Uterus (tissue), 4 donors: ENCODE results near the gene SPRR2G. TPM values are rescaled to one million over a fixed set of nuclear protein-coding genes. Genes with fewer than 3 reads are reported as not detected.
"Not testable (repeated sequence)": the region's sequence is repeated elsewhere in the genome, so short reads cannot be mapped to it uniquely, and the experiment has no call there.

Source experiments
- DNase-seq, 2 donors: peaks; one replicate each; pipeline ENCODE4 v3.0.0-alpha.2; 2019 to 2020
- H3K27ac ChIP-seq, 2 donors: fragments of 200-600 bp; sonication (generic); 1 replicate in 1 of 2; 2 replicates in 1 of 2; pipeline ENCODE4 v1.5.1; 2016 to 2018
- H3K27me3 ChIP-seq, 2 donors: fragments of 200-600 bp; sonication (generic); one replicate each; pipeline ENCODE4 v1.5.1; 2018 to 2019; ENCODE audit warnings: control low read depth in 1 of 2
- H3K36me3 ChIP-seq, 2 donors: fragments of 200-600 bp; sonication (generic); one replicate each; pipeline ENCODE4 v1.5.1; 2019; ENCODE audit warnings: control low read depth in 1 of 2
- H3K4me1 ChIP-seq, 2 donors: fragments of 200-600 bp; sonication (generic); one replicate each; pipeline ENCODE4 v1.5.1; 2018 to 2019; ENCODE audit warnings: control low read depth in 1 of 2
- H3K4me3 ChIP-seq, 2 donors: fragments of 200-600 bp; sonication (generic); 1 replicate in 1 of 2; 2 replicates in 1 of 2; pipeline ENCODE4 v1.5.1; 2018 to 2019; ENCODE audit warnings: mild to moderate bottlenecking in 1 of 2
- H3K9me3 ChIP-seq, 2 donors: fragments of 200-600 bp; sonication (generic); one replicate each; pipeline ENCODE4 v1.5.1; 2019; ENCODE audit warnings: control low read depth in 1 of 2
- CTCF ChIP-seq, 4 experiments: fragments of 200-600 bp in 2 of 4; fragments of 450-650 bp in 2 of 4; sonication (generic) in 2 of 4; IDR thresholded peaks; one replicate each; pipeline ENCODE4 v1.5.1; 2016 to 2019; ENCODE audit warnings: antibody characterized with exemption in 4 of 4, mild to moderate bottlenecking in 2 of 4, moderate library complexity in 1 of 4
- POLR2A ChIP-seq, 2 donors: fragments of 450-650 bp; IDR thresholded peaks; one replicate each; pipeline ENCODE4 v1.6.1; 2016; ENCODE audit warnings: antibody characterized with exemption in 2 of 2, mild to moderate bottlenecking in 1 of 2, moderate library complexity in 1 of 2
- intact Hi-C: fragments of 100-400 bp; cut with DNase I; formaldehyde crosslinking; loops from one replicate; pipeline ENCODE4 v1.15.1; 2023; ENCODE audit warnings: low total_unique reads
- total RNA-seq, 4 donors: library from RNA; depleted of rRNA in 3 of 4; stranded (reverse); fragments of >200 nt in 3 of 4; gene quantifications; one replicate each; pipeline versions ENCODE4 v1.1.0 to v1.2.4, GENCODE V29; 2014 to 2023
- donor health status: DM: yes; HTN: yes; CAD: no.

SPRR2G gene
- total RNA-seq, 4 donors from 2014 or later: not detected

GRCh38 chr1:153125536-153125935, 25.2 kb downstream of the SPRR2G start:
- Histone ChIP-seq H3K9me3 (no peaks in the 10 kb centered on the region), H3K27me3 (no peaks in the 10 kb centered on the region), H3K36me3 (no peaks in the 10 kb centered on the region), H3K4me1 (no peaks in the 10 kb centered on the region), H3K4me3 (no peak overlapping the region), H3K27ac (no peak overlapping the region)
- DNase-seq: no peak
- no peak for TF ChIP-seq POLR2A (IDR thresholded peaks at IDR 0.05)
- TF ChIP-seq CTCF (IDR thresholded peaks at IDR 0.05): no peak
- intact Hi-C loops: no loop called here

GRCh38 chr1:153123793-153124192, 26.9 kb downstream of the SPRR2G start:
- H3K9me3 ChIP-seq, H3K27me3 ChIP-seq, H3K36me3 ChIP-seq, H3K4me3 ChIP-seq, intact Hi-C loops, DNase-seq, H3K4me1 ChIP-seq, H3K27ac ChIP-seq: not testable (repeated sequence)

- Histone ChIP-seq H3K27me3 (no peaks in the 10 kb centered on the region), H3K4me1 (no peaks in the 10 kb centered on the region), H3K27ac (no peak overlapping the region), H3K36me3 (no peaks in the 10 kb centered on the region), H3K9me3 (no peaks in the 10 kb centered on the region), H3K4me3 (no peak overlapping the region)
- intact Hi-C loops: no loop called here
- no peak for DNase-seq
- TF ChIP-seq POLR2A (IDR thresholded peaks at IDR 0.05) (no peak), CTCF (IDR thresholded peaks at IDR 0.05) (no peak)
Observed at GRCh38 chr1:153122831-153123421, 27.8 kb downstream of the SPRR2G start.

- TF ChIP-seq CTCF (IDR thresholded peaks at IDR 0.05) (no peak), POLR2A (IDR thresholded peaks at IDR 0.05) (no peak)
- Histone ChIP-seq H3K27me3 (no peaks in the 10 kb centered on the region), H3K9me3 (no peaks in the 10 kb centered on the region), H3K27ac (no peak overlapping the region), H3K4me1 (no peaks in the 10 kb centered on the region), H3K4me3 (no peak overlapping the region), H3K36me3 (no peaks in the 10 kb centered on the region)
- intact Hi-C loops: no loop called here
- DNase-seq: no peak
Observed at GRCh38 chr1:153120945-153121344, 29.7 kb downstream of the SPRR2G start.

DNA sequence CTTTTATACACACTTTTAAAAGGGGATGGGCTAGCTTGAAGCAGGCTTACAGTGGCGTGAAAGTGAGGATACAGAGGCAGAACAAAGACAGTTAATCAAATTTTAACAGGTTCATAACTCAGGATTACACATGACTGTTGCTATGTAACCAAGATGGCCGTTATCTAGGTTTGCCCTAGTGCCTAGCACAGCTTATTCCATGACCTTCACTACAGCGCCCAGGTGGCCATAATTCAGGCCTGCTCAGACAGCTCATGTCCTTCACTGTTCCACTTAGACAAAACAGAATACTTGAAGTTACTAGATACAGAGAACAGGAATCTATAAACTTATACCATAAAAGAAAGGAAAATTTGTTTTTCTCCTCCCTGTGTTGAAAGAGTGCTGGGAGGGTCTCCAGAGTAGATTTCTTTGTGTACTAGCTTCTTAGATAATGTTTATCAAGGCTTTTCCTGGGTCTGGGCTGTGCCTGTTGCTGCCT, 31.2 kb downstream of the SPRR2G start:
- intact Hi-C loops: no loop called here
- Histone ChIP-seq H3K4me1 (no peaks in the 10 kb centered on the region), H3K27me3 (no peaks in the 10 kb centered on the region), H3K36me3 (no peaks in the 10 kb centered on the region), H3K27ac (no peak overlapping the region), H3K9me3 (no peaks in the 10 kb centered on the region), H3K4me3 (no peak overlapping the region)
- no peak for TF ChIP-seq POLR2A (IDR thresholded peaks at IDR 0.05)
- TF ChIP-seq CTCF (IDR thresholded peaks at IDR 0.05): no peak
- DNase-seq: no peak

GRCh38 chr1:153115264-153115663, 35.4 kb downstream of the SPRR2G start:
- H3K4me3 ChIP-seq, DNase-seq, H3K27ac ChIP-seq, H3K4me1 ChIP-seq, H3K36me3 ChIP-seq, H3K27me3 ChIP-seq, H3K9me3 ChIP-seq, intact Hi-C loops: not testable (repeated sequence)
